Hematopoietic multipotent progenitor cell treated with erythropoietin and hydrocortisone succinate and interleukin-3 and kit ligand, for 15 days (in vitro differentiated cells): Measurements from ENCODE around the gene ATF7IP2.

ENCODE experiments used
- DNase-seq: peaks from one replicate; pipeline ENCODE4 v3.0.0-alpha.2; 2015; ENCODE audit warnings: low spot score

ATF7IP2 gene

DNA sequence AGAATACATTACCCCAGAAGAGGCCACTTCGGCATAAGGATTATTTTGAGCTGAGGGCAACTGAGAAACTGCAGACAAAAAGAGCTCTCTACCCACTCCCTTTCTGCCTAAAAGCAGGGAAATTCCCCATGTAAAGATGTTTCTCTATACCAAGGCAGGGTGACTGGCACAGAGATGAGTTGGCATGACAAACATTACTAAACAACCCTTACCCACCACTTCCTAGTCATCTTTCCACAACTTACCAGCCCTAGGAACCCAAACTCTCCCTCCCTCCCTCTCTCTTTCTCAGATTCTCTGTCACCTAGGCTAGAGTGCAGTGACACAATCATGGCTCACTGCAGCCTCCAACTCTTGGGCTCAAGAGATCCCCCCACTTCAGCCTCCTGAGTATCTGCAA, 126.0 kb downstream of the ATF7IP2 start:
- DNase-seq = no peak

DNA sequence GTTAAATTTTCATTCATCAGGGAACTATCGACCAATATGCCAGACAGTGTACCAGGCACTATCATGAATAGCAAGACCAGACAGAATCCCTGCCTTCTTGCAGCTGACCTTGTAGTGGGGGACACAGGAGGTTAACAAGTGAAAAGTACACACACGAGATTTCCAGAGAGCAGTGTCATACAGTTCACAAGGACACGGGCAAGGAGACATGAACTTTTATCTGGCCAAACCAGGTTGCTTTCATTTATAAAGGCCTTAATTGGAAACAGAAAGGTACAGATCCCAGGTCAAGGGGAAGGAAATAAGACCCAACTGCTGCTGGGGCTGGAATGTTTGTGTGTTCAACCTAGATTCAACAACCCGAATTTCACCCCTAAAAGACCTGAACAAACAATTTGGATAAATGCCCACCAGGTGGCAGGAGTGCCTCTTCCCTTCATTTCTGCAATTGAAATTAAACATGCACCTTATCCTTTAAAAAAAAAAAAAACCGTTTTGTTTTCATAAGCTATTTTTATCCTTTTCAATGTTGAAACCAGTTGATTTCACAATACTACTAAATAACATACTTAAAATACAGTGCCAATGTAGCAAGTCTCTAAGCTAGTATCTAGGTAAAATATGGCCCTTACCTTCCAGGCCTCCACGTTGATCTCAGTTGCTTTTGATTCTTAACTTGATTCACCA, 128.7 kb downstream of the ATF7IP2 start:
- peak; percentile 38 for DNase-seq

DNA sequence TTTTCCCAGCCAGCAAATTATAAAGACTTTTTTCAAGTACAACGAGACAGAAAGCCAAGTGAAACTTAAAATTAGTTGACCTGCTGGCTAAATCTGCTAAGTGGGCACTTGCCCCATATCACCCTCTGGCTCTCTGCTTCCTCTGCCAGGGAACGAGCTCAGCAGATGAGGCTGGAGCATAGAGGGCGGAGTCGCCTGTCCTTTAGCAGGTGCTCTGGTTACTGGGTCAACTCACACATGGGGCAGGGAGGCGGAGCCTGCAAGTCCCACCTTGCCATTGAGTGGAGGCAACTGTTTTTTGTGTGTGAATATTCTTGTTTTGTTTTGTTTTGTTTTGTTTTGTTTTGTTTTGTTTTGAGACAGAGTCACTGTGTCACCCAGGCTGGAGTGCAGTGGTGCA, 132.0 kb downstream of the ATF7IP2 start:
- DNase-seq = no peak

DNA sequence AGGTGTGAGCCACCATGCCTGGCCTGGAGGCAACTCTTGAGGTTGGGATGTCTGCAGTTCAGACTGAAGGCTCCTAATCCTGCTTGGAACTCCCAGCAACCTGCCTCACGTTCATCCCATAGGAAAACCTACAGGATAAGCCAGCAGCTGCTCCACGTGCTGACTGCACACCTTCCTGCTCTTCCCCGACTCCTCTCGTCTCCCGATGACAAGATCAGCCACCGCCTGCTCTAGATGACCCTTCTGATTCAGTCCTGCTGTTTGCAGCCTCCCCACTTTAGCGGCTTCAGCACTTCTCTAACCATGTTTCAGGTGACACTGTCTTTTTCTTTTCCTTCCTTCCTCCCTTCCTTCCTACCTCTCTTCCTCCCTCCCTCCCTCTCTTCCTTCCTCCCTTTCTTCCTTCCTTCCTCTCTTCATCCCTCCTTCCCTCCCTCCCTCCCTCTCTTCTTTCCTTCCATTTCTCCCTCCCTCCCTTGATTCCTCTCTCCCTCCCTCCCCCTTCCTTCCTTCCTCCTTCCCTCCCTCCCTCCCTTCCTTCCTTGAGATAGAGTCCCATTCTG, 132.7 kb downstream of the ATF7IP2 start:
- DNase-seq = no peak

DNA sequence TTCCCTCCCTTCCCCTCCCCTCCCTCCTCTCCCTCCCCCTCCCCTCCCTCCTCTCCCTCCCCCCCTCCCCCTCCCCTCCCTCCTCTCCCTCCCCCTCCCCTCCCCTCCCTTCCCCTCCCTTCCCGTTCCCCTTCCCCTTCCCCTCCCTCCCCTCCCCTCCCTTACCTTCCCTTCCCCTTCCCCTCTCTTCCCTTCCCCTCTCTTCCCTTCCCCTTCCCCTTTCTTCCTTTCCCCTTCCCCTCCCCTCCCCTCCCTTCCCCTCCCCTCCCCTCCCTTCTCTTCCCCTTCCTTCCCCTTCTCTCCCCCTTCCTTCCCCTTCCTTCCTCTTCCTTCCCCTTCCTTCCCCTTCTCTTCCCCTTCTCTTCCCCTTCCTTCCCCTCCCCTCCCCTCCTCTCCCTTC, 133.4 kb downstream of the ATF7IP2 start:
- no peak for DNase-seq

DNA sequence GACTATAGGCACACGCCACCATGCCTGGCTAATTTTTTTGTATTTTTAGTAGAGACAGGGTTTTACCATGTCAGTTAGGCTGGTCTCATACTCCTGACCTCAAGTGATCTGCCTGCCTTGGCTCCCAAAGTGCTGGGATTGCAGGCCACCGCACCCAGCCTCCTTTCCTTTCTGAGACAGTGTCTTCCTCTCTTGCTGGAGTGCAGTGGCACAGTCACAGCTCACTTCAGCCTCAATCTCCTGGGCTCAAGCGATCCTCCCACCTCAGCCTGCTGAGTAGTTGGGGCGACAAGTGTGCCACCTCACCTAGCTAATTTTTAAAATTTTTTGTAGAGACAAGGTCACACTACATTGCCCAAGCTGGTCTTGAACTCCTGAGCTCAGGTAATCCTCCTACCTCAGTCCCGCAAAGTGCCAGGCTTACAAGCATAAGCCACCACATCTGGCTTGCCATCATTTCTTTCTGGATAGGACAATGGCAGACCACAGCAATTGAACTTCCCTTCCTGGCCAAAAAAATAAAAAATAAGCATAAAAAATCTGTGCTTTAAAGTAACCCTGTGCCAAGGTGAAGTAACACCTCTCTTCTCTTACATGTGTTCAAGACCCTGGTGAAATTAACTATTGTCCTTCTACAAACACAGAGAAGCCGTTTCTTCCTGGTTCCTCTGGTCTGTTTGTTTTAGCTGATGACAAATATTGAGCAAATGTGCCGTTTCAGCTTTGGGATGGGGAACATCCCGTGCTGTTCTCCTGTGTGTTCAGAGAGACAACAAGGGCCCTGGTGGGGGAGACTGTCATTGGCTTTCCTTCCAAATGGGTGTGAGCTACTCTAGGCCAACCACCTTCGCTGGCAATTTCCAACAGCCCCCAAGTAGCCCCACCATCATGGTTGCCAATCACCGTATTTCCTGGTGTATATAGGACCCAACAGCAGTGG, 134.3 kb downstream of the ATF7IP2 start:
- no peak for DNase-seq

DNA sequence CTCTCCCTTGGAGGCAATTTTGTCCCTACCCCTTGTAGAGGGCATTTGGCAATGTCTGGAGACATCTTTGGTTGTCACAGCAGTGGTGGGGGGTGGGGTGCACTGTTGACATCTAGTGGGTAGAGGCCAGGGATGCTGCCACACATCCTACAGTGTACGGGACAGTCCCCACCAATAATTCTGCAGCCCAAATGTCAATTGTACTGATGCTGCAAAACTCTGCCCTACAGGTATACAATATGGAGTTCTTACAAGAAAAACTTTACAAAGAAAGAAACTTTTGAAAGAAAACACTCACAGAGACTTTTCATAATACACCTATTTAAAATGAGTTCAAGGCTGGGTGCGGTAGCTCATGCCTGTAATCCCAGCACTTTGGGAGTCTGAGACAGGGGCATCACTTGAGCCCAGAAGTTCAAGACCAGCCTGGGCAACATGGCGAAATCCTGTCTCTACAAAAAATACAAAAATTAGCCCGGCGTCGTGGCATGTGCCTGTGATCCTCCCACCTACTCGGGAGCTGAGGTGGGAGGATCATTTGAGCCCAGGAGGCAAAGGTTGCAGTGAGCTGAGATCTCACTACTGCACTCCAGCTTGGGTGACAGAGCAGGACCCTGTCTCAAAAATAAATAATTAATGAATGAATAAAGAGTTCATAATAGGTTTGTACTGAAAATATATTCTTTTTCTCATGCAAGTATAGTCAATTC, 135.2 kb downstream of the ATF7IP2 start:
- no peak for DNase-seq

DNA sequence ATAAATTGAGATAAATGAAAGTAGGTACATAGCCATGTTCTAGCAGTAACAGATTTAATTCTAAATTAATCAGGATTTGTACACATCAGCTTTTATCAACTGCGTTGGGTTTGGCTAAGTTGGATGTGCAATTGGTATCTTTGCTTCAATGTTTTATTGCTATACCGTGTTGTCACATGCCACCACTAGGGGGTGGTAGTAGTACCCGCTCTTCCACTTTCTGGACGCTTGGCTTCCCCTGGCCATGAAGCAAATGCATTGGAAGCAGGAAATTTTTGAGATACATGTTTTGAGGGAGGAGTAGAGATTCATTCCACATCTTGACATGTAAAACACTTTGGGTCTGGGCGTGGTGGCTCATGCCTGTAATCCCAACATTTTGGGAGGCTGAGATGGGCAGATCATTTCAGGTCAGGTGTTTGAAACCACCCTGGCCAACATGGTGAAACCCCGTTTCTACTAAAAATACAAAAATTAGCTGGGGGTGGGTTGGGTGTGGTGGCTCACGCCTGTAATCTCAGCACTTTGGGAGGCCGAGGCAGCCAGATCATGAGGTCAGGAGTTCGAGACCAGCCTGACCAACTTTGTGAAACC, 135.9 kb downstream of the ATF7IP2 start:
- DNase-seq = peak; percentile 64

DNA sequence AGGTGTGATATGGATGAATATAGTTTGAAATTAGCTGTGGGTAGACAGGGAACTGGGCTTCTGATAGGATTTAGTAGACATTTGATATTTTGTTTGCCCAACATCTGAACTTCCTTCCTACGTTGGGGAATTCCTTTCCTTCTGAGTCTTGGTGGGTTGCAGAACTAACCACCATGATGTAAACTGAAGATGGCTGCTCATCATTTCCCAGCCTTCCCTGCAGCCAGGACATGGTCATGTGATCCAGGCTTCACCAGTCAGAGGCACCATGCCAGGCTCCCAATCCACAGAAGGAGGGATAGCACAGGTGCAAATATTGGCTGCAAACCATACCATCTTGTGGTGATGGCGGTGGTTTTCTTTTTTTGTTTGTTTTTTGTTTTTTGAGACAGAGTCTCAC, 137.1 kb downstream of the ATF7IP2 start:
- DNase-seq = no peak

DNA sequence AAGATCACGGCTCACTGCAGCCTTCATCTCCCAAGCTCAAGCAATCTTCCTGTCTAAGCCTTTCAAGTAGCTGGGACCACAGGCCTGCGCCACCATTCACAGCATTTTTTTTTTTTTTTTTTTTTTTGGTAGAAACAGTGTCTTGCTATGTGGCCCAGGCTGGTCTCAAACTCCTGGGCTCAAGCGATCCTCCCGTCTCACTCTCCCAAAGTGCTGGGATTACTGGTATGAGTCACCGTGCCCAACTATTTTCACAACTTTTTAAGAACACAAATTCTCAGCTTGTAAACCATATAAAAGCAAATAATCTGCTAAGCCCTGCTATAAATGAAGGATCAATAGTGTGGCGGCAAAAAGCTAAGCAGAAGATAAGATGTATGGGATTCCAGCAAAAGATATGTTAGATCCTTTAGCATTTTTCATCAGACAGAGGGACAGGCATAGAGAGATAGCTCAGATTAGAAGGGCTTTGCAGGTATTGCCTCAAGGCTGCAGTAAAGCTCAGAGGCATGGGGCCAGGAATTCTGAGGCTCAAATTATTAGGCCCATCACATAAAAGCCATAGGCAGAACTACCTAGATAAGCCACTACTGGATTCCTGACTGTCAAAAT, 139.5 kb downstream of the ATF7IP2 start:
- no peak for DNase-seq

DNA sequence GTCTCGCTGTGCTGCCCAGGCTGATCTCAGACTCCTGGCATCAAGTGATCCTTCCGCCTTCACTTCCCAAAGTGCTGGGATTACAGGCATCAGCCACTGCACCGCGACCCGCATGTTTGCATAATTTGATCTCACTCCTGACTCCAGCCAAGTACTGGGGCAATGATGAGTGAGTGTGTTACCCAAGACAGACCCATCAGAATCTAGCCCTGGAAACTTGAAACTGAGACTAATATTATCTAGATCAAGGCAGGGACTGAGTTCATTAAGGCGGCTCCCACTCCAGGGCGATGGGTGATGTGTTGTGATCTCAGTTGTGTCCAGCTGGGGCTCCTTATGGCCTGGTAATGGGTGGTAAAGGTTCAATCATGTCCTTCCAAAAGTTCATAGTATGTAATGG, 141.1 kb downstream of the ATF7IP2 start:
- no peak for DNase-seq

DNA sequence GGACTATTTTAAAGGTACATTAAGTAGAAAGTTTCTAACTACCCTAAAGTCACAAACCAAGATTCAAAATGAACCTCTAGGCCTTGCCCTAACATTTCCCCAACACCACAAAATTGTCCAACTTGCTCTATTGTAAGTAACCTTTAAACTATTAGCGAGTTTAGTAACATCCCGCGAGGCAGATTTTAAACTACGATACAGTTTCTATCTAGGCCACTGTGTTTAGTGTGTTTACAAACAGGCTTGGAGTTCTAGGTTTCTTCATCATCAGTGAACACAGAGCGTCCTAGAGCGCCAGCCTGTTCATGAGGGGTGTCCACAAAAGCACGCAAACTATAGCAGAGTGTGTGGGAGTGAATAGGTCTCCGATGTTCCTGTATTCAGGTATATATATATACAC, 142.8 kb downstream of the ATF7IP2 start:
- DNase-seq = no peak

DNA sequence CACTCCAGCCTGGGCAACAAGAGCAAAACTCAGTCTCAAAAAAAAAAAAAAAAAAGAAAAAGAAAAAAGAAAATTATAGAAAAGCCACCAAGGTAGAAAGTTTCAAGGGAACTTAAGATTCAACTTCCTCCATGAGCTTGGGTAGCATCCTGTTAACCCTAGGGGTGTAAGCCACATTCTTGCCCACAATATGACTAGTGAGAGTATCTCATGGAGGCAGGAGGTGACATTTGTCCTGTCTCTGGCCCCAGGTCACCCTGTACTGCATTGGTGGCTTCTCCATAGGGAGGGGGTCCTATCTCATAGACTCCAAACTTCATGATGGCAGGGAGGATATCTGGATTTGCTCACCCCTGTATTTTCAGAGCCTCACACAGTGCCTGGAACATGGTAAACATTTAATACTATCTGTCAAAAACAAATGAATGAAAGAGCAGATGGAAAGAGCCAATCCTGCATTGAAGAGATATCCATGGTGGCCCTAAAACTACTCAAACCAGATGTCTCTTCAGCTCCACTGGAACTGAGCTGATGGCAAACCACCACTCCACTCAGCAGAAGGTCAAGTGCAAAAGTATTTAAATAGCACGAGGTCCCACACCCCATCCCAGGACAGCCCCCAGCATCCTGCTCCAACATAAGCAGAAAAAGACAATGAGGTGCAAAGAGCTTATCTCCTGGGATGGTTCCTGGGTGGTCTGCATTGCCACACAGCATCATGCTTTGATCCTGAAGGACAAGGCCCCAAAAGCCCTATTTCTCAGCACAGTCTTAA, 144.2 kb downstream of the ATF7IP2 start:
- DNase-seq = no peak

DNA sequence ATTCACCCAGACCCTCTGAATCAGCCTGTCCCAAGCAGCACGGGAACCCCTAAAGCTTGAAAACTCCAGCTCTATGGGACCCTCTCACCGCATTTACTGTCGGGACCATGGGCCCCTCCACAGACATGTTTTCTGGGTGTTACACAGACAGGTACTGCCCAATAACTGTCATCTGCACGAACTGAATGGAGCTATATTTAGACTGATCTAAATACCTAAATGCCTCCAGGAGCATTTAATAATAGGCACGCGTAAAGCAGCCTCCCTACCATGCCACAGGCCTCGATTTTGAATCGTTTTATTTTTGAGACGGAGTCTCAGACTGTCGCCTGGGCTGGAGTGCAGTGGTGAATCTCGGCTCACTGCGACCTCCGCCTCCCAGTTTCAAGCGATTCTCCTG, 144.8 kb downstream of the ATF7IP2 start:
- DNase-seq = no peak

DNA sequence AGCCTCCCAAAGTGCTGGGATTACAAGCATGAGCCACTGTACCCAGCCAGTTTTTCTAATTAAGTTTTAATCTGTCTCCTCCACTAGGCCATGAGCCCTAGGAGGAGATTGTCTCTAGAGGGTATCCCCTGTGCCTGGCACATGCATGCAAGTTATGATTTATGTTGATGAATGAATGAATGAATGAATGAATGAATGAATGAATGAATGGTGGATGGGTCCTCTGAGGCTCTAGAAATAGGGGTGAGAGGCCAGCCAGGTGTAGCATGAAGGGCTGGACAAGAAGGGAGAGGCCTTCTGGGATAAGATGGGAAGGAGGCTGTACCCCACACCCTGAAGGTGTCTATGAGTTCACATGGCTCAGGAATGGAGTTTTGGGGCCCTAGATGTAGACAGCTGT, 145.7 kb downstream of the ATF7IP2 start:
- DNase-seq = no peak
